Bronchus fibroblast of lung (primary cell): ENCODE results near the gene GZMM. TPM values are rescaled to one million over a fixed set of nuclear protein-coding genes. Genes with fewer than 3 reads are reported as not detected.

Source experiments
- total RNA-seq: library from RNA; depleted of rRNA; stranded (reverse); fragments of >200 nt; gene quantifications from 2 replicates; pipeline ENCODE4 v1.2.3, GENCODE V29; 2015

Gene GZMM
- total RNA-seq, result 0.30 TPM in 1 of 2 replicates, not detected in the other

DNA sequence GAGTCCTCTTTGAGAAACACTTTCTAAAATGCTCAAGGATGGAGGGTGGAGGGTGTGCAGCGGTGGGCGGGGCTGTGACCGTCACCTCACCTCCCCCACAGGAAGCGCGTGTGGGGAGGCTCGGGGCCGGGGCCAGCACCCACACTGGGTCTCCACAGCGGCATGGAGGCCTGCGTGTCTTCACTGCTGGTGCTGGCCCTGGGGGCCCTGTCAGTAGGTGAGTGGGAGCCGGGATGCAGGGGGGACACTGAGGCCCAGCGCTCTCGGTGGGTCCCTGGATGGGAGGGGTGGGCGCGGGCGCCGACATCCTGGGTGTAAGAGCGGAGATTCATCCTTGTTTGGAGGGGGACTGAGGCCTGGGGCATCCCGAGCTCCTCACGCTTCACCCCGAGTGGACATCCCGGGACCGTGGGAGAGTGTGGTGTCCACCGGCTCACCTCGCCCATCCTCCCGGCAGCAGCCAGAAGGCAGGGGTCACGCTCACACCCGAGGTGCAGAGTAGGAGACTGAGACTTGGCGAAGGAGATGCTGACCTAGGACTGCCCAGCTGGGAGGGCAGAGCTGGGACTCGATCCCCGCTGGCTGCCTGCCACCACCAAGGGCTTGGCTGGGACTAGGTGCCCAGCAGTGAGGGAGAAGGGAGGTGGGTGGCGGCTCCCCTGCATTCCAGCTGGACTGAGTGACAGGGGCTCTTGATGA, at the start of gene GZMM:
GZMM (plus strand) TSS at position 144 of the 699 bp plus-strand sequence; CDS start at position 163, 19 bp downstream.

GRCh38 chr19:496112-496665, 47.7 kb upstream of the GZMM start, which contains the start of gene MADCAM1:
TSS of gene MADCAM1 (plus strand) at chr19:496486. CDS start at chr19:496500, 14 bp downstream.

GRCh38 chr19:507286-508203, 36.3 kb upstream of the GZMM start, which contains the start of gene TPGS1:
TSS of gene TPGS1 (plus strand) at chr19:507497. CDS start at chr19:507507, 10 bp downstream.

GRCh38 chr19:531753-532560, 11.9 kb upstream of the GZMM start, which contains the start of gene CDC34:
TSS of gene CDC34 (plus strand) at chr19:531760. CDS start at chr19:531932, 172 bp downstream.

DNA sequence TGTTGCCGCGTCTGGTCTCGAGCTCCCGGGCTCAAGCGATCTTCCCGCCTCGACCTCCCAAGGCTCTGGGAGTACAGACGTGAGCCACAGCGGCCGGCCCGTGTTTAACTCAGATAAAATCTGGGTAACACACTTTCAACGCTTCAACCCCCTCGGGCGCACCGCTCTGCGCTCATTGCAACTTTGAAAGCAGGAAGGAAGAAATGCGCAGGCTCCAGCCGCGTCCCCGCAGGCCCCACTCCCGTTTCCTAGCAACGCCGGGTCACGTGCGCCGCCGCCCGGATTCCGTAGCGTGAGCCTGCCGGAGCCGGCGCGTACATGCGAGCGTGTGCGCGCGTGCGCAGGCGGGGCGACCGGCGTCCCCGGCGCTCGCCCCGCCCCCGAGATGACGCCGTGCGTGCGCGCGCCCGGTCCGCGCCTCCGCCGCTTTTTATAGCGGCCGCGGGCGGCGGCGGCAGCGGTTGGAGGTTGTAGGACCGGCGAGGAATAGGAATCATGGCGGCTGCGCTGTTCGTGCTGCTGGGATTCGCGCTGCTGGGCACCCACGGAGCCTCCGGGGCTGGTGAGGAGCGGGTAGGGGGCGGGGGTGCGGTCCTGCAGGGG, 28.4 kb downstream of the GZMM start, which contains the start of gene BSG:
BSG (plus strand) TSS at position 457 of the 603 bp plus-strand sequence; CDS start at position 496, 39 bp downstream.

DNA sequence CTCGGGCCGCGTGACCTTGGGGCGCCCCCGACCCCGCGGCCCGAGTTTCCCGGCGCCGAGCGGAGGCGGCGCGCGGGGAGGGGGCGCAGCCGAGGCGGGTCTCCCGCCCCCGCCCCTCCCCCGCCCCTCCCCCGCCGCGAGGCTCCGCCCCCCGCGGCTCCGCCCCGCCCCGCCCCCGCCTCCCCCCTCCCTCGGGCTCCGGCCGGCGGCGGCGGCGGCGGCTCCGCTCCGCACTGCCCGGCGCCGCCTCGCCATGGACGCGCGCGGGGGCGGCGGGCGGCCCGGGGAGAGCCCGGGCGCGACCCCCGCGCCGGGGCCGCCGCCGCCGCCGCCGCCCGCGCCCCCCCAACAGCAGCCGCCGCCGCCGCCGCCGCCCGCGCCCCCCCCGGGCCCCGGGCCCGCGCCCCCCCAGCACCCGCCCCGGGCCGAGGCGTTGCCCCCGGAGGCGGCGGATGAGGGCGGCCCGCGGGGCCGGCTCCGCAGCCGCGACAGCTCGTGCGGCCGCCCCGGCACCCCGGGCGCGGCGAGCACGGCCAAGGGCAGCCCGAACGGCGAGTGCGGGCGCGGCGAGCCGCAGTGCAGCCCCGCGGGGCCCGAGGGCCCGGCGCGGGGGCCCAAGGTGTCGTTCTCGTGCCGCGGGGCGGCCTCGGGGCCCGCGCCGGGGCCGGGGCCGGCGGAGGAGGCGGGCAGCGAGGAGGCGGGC, 46.0 kb downstream of the GZMM start, which contains the start of gene HCN2:
HCN2 (plus strand) TSS at position 189 of the 703 bp plus-strand sequence; CDS start at position 254, 65 bp downstream.

Other genes with a start within 250 kb of the GZMM start
- 14.4 and 20.2 TPM in 2 replicates for gene MIER2, start 199.3 kb upstream of the GZMM start, total RNA-seq
- 0.15 TPM in 1 of 2 replicates, not detected in the other for gene C2CD4C, start 134.9 kb upstream of the GZMM start, total RNA-seq
- 0.30 and 0.34 TPM in 2 replicates for gene SHC2, start 83.0 kb upstream of the GZMM start, total RNA-seq
- gene MADCAM1, start 47.6 kb upstream of the GZMM start, total RNA-seq, result 0.50 TPM in 1 of 2 replicates, not detected in the other
- gene TPGS1, start 36.6 kb upstream of the GZMM start, total RNA-seq, result 32.8 and 33.3 TPM in 2 replicates
- 65.4 and 72.6 TPM in 2 replicates for gene CDC34, start 12.3 kb upstream of the GZMM start, total RNA-seq
- gene BSG, start 28.5 kb downstream of the GZMM start, total RNA-seq, result 569 and 576 TPM in 2 replicates
- 0.17 and 0.30 TPM in 2 replicates for gene HCN2, start 45.8 kb downstream of the GZMM start, total RNA-seq
- gene POLRMT, start 89.5 kb downstream of the GZMM start, total RNA-seq, result 25.6 and 28.4 TPM in 2 replicates
- 0.30 and 0.34 TPM in 2 replicates for gene FGF22, start 95.8 kb downstream of the GZMM start, total RNA-seq
- gene RNF126, start 119.2 kb downstream of the GZMM start, total RNA-seq, result 55.8 and 63.0 TPM in 2 replicates
- gene FSTL3, start 132.3 kb downstream of the GZMM start, total RNA-seq, result 81.8 and 89.3 TPM in 2 replicates
- gene PRSS57, start 151.4 kb downstream of the GZMM start, total RNA-seq, result not detected in 2 replicates
- gene PALM, start 164.9 kb downstream of the GZMM start, total RNA-seq, result 9.2 and 10.1 TPM in 2 replicates
- gene MISP, start 207.1 kb downstream of the GZMM start, total RNA-seq, result under 0.01 TPM in 1 of 2 replicates, not detected in the other